ENCODE results near the gene XRCC6. TPM values are rescaled to one million over a fixed set of nuclear protein-coding genes. Genes with fewer than 3 reads are reported as not detected.

Gene XRCC6
- polyA plus RNA-seq, 3 donors, result 58.6 to 286 (median 267) TPM

DNA sequence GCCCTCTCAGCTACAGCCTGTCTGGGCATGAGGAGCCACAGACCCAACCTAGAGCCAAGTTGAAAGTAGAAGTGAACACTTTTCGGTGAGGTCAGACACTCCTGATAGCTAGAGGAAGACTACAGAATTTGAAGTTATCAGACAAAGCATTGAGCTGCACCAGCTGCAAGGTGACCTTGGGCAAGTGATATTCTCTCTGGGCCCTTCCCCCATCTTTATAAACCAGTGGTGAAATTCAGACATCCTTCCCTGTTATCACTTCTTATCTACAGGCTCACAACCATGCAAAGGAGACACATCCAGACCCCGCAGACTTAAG lies 23.5 kb upstream of the XRCC6 start:
- intact Hi-C loops (cut with micrococcal nuclease), result loop anchor here in 1 of 2 donors (5.0 to 10.0 kb wide), 2 partner anchors 55 to 193 kb away; partner anchors contain the start of gene POLR3H
- H3K9ac ChIP-seq (ENCODE audit: insufficient read depth, low read length, poor library complexity, severe bottlenecking), result no peak overlapping the region
- H3K27ac Mint-ChIP-seq, result peak overlapping the region in 2 of 7 donors; percentile 31 to 60

DNA sequence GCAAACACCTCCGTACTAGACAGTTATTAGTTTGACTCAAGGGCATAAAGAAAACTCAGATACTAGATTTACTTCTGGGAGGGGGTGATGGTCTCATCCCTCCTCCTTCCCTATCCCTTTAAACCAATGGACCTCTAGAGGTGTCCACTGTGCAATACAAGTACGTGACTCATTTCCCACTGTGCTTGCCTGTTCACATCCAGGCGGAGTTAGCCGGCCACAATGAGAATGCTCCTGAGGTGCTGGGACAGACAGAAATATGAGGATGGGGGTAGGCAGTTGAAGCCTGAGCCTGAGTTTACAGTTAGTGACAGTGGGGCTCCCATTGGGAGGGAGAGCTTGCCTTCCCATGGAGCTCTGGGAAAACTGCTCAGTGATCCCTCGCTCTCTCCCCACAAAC lies 23.0 kb upstream of the XRCC6 start:
- no peak overlapping the region for H3K4me2 ChIP-seq (replicated peaks; ENCODE audit: extremely low read depth, low read length, poor library complexity, severe bottlenecking)
- no peaks in the 10 kb centered on the region for H3K79me2 ChIP-seq (ENCODE audit: insufficient read depth, low read length)
- TF ChIP-seq, protein P1, sequence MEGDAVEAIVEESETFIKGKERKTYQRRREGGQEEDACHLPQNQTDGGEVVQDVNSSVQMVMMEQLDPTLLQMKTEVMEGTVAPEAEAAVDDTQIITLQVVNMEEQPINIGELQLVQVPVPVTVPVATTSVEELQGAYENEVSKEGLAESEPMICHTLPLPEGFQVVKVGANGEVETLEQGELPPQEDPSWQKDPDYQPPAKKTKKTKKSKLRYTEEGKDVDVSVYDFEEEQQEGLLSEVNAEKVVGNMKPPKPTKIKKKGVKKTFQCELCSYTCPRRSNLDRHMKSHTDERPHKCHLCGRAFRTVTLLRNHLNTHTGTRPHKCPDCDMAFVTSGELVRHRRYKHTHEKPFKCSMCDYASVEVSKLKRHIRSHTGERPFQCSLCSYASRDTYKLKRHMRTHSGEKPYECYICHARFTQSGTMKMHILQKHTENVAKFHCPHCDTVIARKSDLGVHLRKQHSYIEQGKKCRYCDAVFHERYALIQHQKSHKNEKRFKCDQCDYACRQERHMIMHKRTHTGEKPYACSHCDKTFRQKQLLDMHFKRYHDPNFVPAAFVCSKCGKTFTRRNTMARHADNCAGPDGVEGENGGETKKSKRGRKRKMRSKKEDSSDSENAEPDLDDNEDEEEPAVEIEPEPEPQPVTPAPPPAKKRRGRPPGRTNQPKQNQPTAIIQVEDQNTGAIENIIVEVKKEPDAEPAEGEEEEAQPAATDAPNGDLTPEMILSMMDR (IDR thresholded peaks at IDR 0.05), result no peak
- H3K36me3 ChIP-seq (replicated peaks in 1 of 2; ENCODE audit: control insufficient read depth in 1 of 2, insufficient read depth in 2 of 2, low read length in 2 of 2), result peaks cover 25 to 51% of the 10 kb centered on the region in 2 donors
- Mint-ChIP-seq H3K27me3 (ENCODE audit: low read depth in 3 of 3) (peaks cover 4 to 8% (median 4%) of the 10 kb centered on the region in 3 donors), H3K4me1 (no peaks in the 10 kb centered on the region), H3K4me3 (no peak overlapping the region), H3K36me3 (peaks cover 43 to 45% of the 10 kb centered on the region in 2 donors), H3K27ac (peak overlapping the region in 1 of 7 donors; percentile 21), H3K9me3 (peaks cover 0 to 2% (median 0%) of the 10 kb centered on the region in 7 donors)
- no peaks in the 10 kb centered on the region for H4K20me1 ChIP-seq (ENCODE audit: insufficient read depth, low read length)
- intact Hi-C loops (cut with micrococcal nuclease), result loop anchor here in 1 of 2 donors (5.0 to 10.0 kb wide), 2 partner anchors 56 to 193 kb away; partner anchors contain the start of gene POLR3H
- no peak for DNase-seq
- H3K4me3 ChIP-seq (replicated peaks in 1 of 3; ENCODE audit: low read depth in 2 of 3, low read length in 3 of 3), result no peak overlapping the region
- no peaks in the 10 kb centered on the region for H3K9me3 ChIP-seq (replicated peaks in 1 of 2; ENCODE audit: control insufficient read depth in 1 of 2, insufficient read depth in 1 of 2, low read length in 2 of 2)
- no peaks in the 10 kb centered on the region for H3K27me3 ChIP-seq (ENCODE audit: control insufficient read depth in 2 of 2, insufficient read depth in 2 of 2, low read length in 2 of 2)
- no peak overlapping the region for H3K27ac ChIP-seq (ENCODE audit: low read depth in 1 of 2, low read length in 2 of 2)
- H2AFZ ChIP-seq (ENCODE audit: insufficient read depth, low read depth, low read length, poor library complexity, severe bottlenecking), result no peak overlapping the region
- no peaks in the 10 kb centered on the region for H3K4me1 ChIP-seq (ENCODE audit: control insufficient read depth in 1 of 2, insufficient read depth in 2 of 2, low read length in 2 of 2)
- no peak overlapping the region for H3K9ac ChIP-seq (ENCODE audit: insufficient read depth, low read length, poor library complexity, severe bottlenecking)
- WGBS (ENCODE audit: insufficient coverage), result no CpG with 5 or more reads among the region's 5 CpGs

More for the DNA sequence above, 23.5 kb upstream of the XRCC6 start:
- Mint-ChIP-seq H3K4me1 (no peaks in the 10 kb centered on the region), H3K36me3 (peaks cover 38 to 40% of the 10 kb centered on the region in 2 donors), H3K27me3 (ENCODE audit: low read depth in 3 of 3) (peaks cover 5 to 7% (median 5%) of the 10 kb centered on the region in 3 donors), H3K4me3 (no peak overlapping the region), H3K9me3 (peaks cover 0 to 2% (median 0%) of the 10 kb centered on the region in 7 donors)
- Histone ChIP-seq H3K4me2 (replicated peaks; ENCODE audit: extremely low read depth, low read length, poor library complexity, severe bottlenecking) (no peak overlapping the region), H3K27me3 (ENCODE audit: control insufficient read depth in 2 of 2, insufficient read depth in 2 of 2, low read length in 2 of 2) (no peaks in the 10 kb centered on the region), H3K27ac (ENCODE audit: low read depth in 1 of 2, low read length in 2 of 2) (no peak overlapping the region), H3K9me3 (replicated peaks in 1 of 2; ENCODE audit: control insufficient read depth in 1 of 2, insufficient read depth in 1 of 2, low read length in 2 of 2) (no peaks in the 10 kb centered on the region), H4K20me1 (ENCODE audit: insufficient read depth, low read length) (no peaks in the 10 kb centered on the region), H2AFZ (ENCODE audit: insufficient read depth, low read depth, low read length, poor library complexity, severe bottlenecking) (no peak overlapping the region), H3K79me2 (ENCODE audit: insufficient read depth, low read length) (no peaks in the 10 kb centered on the region), H3K4me1 (ENCODE audit: control insufficient read depth in 1 of 2, insufficient read depth in 2 of 2, low read length in 2 of 2) (no peaks in the 10 kb centered on the region), H3K36me3 (replicated peaks in 1 of 2; ENCODE audit: control insufficient read depth in 1 of 2, insufficient read depth in 2 of 2, low read length in 2 of 2) (peaks cover 20 to 46% of the 10 kb centered on the region in 2 donors), H3K4me3 (replicated peaks in 1 of 3; ENCODE audit: low read depth in 2 of 3, low read length in 3 of 3) (no peak overlapping the region)
- DNase-seq, result no peak
- 100% methylated on average over 2 of the region's 2 CpGs for WGBS (ENCODE audit: insufficient coverage)
- TF ChIP-seq, protein P1 (IDR thresholded peaks at IDR 0.05), result peak; percentile 41
